HL-60 (cell line): ENCODE results near the gene FOXP1.

Experiments used
- DNase-seq, 2 experiments: peaks; one replicate each; pipeline ENCODE4 v3.0.0-alpha.2; 2010 to 2020; ENCODE audit warnings: low read depth in 1 of 2, low spot score in 1 of 2
- H3K27ac ChIP-seq: fragments of 250-450 bp; sonication (Bioruptor Pico); replicated peaks from 2 replicates; pipeline ENCODE4 v1.5.1; 2020; ENCODE audit warnings: mild to moderate bottlenecking, moderate library complexity
- H3K27me3 ChIP-seq: fragments of 250-450 bp; sonication (Bioruptor Pico); 2 replicates; pipeline ENCODE4 v1.5.1; 2021; ENCODE audit warnings: mild to moderate bottlenecking, moderate library complexity; ENCODE audit not compliant: insufficient read depth, poor library complexity, severe bottlenecking
- H3K4me3 ChIP-seq: replicated peaks from 2 replicates; pipeline ENCODE4 v1.5.1; 2011; ENCODE audit warnings: mild to moderate bottlenecking, control low read depth, low read length; ENCODE audit not compliant: insufficient read depth
- CTCF ChIP-seq: IDR thresholded peaks from one replicate; pipeline ENCODE4 v1.5.1; 2011; ENCODE audit warnings: low read length, control low read depth, inconsistent platforms; ENCODE audit not compliant: insufficient read depth
- GABPA ChIP-seq: IDR thresholded peaks from 2 replicates; pipeline ENCODE4 v1.6.1; 2012; ENCODE audit warnings: low read depth
- POLR2AphosphoS5 ChIP-seq: IDR thresholded peaks from 2 replicates; pipeline ENCODE4 v1.6.1; 2012; ENCODE audit warnings: low read depth
- REST ChIP-seq: IDR thresholded peaks from 2 replicates; pipeline ENCODE4 v1.6.1; 2012; ENCODE audit warnings: low read depth; ENCODE audit not compliant: insufficient replicate concordance
- SPI1 ChIP-seq: IDR thresholded peaks from 2 replicates; pipeline ENCODE4 v1.6.1; 2012; ENCODE audit warnings: low read depth, mild to moderate bottlenecking, borderline replicate concordance

The FOXP1 gene

DNA sequence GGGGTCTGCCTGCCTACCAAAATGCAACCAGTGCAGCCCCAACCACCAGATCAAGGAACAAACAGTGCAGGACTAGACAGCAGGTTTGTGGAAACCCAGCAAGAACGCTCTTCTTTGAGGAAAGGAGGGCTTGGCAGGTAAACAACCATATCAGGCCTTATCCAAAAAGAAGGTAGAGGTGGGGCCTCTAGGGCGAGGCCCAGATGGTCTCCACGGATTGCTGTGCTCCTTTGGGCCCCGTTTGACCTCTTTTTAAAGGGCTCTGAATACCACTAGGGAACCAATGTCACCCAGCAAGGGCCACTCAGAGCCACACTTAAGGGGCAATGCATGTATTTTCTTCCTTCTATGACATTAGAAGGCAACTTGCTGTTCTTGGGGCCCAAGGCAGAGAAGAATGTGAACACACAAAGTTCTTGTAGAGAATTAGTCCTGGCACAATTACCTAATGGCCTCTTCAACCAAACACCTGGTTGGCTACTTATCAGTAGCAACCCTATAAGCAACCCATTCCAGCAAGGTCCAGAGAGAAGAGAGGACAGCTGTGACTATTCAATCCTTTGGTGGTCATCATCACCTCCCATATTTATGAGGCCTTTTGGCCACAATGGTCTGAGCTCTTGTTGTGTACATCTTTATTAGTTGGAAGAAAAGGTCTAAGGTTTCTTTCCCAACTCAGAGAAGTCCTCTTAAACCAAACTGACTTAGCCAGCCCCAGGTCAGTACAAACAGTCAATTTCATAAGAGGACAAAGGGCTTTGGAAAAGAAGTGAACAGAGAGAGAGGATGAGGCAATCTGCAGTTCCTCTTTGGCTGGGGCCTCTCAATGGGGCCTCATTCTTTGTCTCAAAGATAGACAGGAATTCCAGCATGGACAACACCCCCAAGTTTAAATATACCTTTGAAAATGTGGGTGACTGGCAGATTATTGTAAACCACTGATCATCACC is 36.0 kb downstream of the FOXP1 start:
- TF ChIP-seq REST (peak; percentile 40), POLR2AphosphoS5 (peak; percentile 69; the same call in 1 of the 2 replicates), CTCF (no peak), GABPA (0 out of 2 replicates have a peak, but pooled peaks have one; percentile 20), SPI1 (peak; percentile 99)
- Histone ChIP-seq H3K27ac (peak overlapping the region; percentile 90), H3K4me3 (no peak overlapping the region), H3K27me3 (no peaks in the 10 kb centered on the region)
- peak; percentile 89 to 91 for DNase-seq

DNA sequence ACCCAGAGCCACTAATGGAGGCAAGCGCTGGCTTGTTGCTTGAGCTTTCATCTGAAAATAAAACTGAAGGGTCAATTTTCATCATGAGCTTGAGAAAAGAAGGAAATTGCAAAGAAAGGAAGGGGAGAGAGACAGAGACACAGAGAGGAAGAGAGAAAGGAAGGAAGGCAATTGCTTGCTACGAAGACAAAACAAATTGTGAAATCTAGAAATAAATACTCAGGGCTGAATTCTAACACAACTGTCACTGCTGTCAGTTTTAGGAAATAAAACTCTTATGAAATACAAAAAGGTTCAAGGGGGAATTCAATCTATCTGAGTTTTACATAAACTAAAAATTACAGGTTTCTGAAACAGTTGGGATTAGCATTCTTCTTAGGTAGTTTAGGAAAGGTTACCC is 36.7 kb downstream of the FOXP1 start:
- Histone ChIP-seq H3K27ac (peak overlapping the region; percentile 90), H3K4me3 (no peak overlapping the region), H3K27me3 (no peaks in the 10 kb centered on the region)
- DNase-seq = peak; percentile 35 to 72
- no peak for TF ChIP-seq REST
- peak; percentile 65; the same call in 1 of the 2 replicates for TF ChIP-seq SPI1

DNA sequence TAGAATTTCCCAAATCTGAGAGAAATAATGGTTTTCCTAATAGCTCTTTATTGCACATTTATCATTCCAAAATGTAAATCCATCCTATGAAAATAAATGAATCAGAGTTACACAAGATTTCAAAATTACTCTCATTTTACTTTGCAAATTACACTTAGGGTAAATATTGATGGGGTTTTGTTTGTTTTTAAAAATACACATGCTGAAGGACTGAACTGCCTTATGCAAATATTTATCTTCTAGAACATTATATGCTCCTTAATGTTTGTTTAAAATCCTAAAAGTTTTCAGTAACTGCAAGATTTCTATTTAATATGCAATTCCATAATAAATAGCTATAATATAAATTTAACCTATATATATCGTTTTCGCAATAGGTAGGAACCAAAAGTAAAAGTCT is 38.2 kb downstream of the FOXP1 start:
- Histone ChIP-seq H3K4me3 (no peak overlapping the region), H3K27me3 (no peaks in the 10 kb centered on the region), H3K27ac (peak overlapping the region; percentile 90)
- no peak for DNase-seq
- TF ChIP-seq GABPA (no peak), CTCF (no peak), POLR2AphosphoS5 (no peak), REST (no peak), SPI1 (no peak)
